ENCODE data around the gene SEPTIN7. TPM values are rescaled to one million over a fixed set of nuclear protein-coding genes. Genes with fewer than 3 reads are reported as not detected.
A peak's percentile ranks its signal among the peaks of the same experiment; 100 is the strongest.

SEPTIN7 gene
- total and polyA plus RNA-seq, 2 of the 13 experiments (the other 11 are each of a cell fraction or from before 2014, with no cell fraction given) = 103 to 129 TPM

GRCh38 chr7:35781200-35781701 is 19.6 kb upstream of the SEPTIN7 start (continued):
- TF ChIP-seq KLF15 (CRISPR knock-in tag; IDR thresholded peaks at IDR 0.05; ENCODE audit: borderline replicate concordance) = no peak
- no peak for TF ChIP-seq RNF219 (CRISPR knock-in tag; IDR thresholded peaks at IDR 0.05)
- TF ChIP-seq FOXA1 (IDR thresholded peaks at IDR 0.05) = no peak
- TF ChIP-seq FOXA1 (CRISPR knock-in tag; IDR thresholded peaks at IDR 0.05) = 0 out of 2 replicates have a peak, but pooled peaks have one; percentile 19
- TF ChIP-seq, protein P1, sequence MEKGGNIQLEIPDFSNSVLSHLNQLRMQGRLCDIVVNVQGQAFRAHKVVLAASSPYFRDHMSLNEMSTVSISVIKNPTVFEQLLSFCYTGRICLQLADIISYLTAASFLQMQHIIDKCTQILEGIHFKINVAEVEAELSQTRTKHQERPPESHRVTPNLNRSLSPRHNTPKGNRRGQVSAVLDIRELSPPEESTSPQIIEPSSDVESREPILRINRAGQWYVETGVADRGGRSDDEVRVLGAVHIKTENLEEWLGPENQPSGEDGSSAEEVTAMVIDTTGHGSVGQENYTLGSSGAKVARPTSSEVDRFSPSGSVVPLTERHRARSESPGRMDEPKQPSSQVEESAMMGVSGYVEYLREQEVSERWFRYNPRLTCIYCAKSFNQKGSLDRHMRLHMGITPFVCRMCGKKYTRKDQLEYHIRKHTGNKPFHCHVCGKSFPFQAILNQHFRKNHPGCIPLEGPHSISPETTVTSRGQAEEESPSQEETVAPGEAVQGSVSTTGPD (CRISPR knock-in tag; IDR thresholded peaks at IDR 0.05) = no peak
- TF ChIP-seq BRF2 (CRISPR knock-in tag; IDR thresholded peaks at IDR 0.05) = no peak
- no peak for TF ChIP-seq SOX13 (IDR thresholded peaks at IDR 0.05)
- peak in 1 of 2 experiments; percentile 70; a peak in 2 of 4 replicates for TF ChIP-seq SOX13 (CRISPR knock-in tag; conservative IDR thresholded peaks at IDR 0.05 in 1 of 2, IDR thresholded peaks at IDR 0.05 in 1 of 2)
- TF ChIP-seq ELF1 (CRISPR knock-in tag; IDR thresholded peaks at IDR 0.05) = no peak
- no peak for TF ChIP-seq RCOR2 (CRISPR knock-in tag; IDR thresholded peaks at IDR 0.05)
- TF ChIP-seq NCOA5 (CRISPR knock-in tag; IDR thresholded peaks at IDR 0.05) = no peak
- no peak for TF ChIP-seq ZNF562 (CRISPR knock-in tag; IDR thresholded peaks at IDR 0.05; ENCODE audit: borderline replicate concordance)
- TF ChIP-seq ZNF292 (CRISPR knock-in tag; IDR thresholded peaks at IDR 0.05; ENCODE audit: borderline replicate concordance, low read depth) = no peak
- TF ChIP-seq ZBTB39 (CRISPR knock-in tag; IDR thresholded peaks at IDR 0.05) = no peak
- no peak for TF ChIP-seq ETS1 (CRISPR knock-in tag; IDR thresholded peaks at IDR 0.05)
- no peak for TF ChIP-seq ZSCAN29 (CRISPR knock-in tag; conservative IDR thresholded peaks at IDR 0.05)
- no peak for TF ChIP-seq NFE2L2 (IDR thresholded peaks at IDR 0.05; ENCODE audit: low read length)
- TF ChIP-seq ZFP62 (CRISPR knock-in tag; IDR thresholded peaks at IDR 0.05) = no peak
- peak; percentile 51 for TF ChIP-seq GATAD2A (CRISPR knock-in tag; IDR thresholded peaks at IDR 0.05)
- no peak for TF ChIP-seq ZNF569 (CRISPR knock-in tag; IDR thresholded peaks at IDR 0.05; ENCODE audit: borderline replicate concordance)
- peak; percentile 53; the same call in 1 of the 2 replicates for TF ChIP-seq ISL2 (CRISPR knock-in tag; IDR thresholded peaks at IDR 0.05)
- TF ChIP-seq, protein P2, sequence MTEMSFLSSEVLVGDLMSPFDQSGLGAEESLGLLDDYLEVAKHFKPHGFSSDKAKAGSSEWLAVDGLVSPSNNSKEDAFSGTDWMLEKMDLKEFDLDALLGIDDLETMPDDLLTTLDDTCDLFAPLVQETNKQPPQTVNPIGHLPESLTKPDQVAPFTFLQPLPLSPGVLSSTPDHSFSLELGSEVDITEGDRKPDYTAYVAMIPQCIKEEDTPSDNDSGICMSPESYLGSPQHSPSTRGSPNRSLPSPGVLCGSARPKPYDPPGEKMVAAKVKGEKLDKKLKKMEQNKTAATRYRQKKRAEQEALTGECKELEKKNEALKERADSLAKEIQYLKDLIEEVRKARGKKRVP (CRISPR knock-in tag; IDR thresholded peaks at IDR 0.05) = no peak
- no peak for TF ChIP-seq ZNF460 (CRISPR knock-in tag; IDR thresholded peaks at IDR 0.05; ENCODE audit: borderline replicate concordance)

All from HepG2 (cell line).